ENCODE measurements around the gene CDNF.

Gene CDNF

GRCh38 chr10:14772399-14772798 is 65.4 kb downstream of the CDNF start:
- ATAC-seq (ENCODE audit: insufficient read depth, low read depth) (no peak), DNase-seq (no peak)
- no peak overlapping the region for H3K27ac ChIP-seq (ENCODE audit: low read length)
- H2AFZ ChIP-seq (ENCODE audit: low read depth, low read length): no peak overlapping the region
- H3K9ac ChIP-seq (ENCODE audit: low read depth, low read length): no peak overlapping the region
- H3K4me2 ChIP-seq (ENCODE audit: insufficient read depth, low read length): no peak overlapping the region
- H3K27me3 ChIP-seq (ENCODE audit: insufficient read depth, low read length, poor library complexity): peaks cover 12% of the 10 kb centered on the region
- TF ChIP-seq CTCF (IDR thresholded peaks at IDR 0.05; ENCODE audit: borderline replicate concordance, extremely low read depth, low read length, poor library complexity, severe bottlenecking): no peak
- TF ChIP-seq EZH2 (IDR thresholded peaks at IDR 0.05; ENCODE audit: borderline replicate concordance, low read depth, low read length, severe bottlenecking): no peak
- H3K4me1 ChIP-seq (ENCODE audit: insufficient read depth, low read length): no peaks in the 10 kb centered on the region
- no peaks in the 10 kb centered on the region for H3K79me2 ChIP-seq (ENCODE audit: insufficient read depth, low read length)
- no peaks in the 10 kb centered on the region for H3K9me3 ChIP-seq (ENCODE audit: insufficient read depth, low read length, severe bottlenecking)
- no peak overlapping the region for H3K4me3 ChIP-seq (ENCODE audit: low read depth in 1 of 2, low read length in 2 of 2)
- H3K36me3 ChIP-seq (ENCODE audit: insufficient read depth, low read length): no peaks in the 10 kb centered on the region
- H4K20me1 ChIP-seq (ENCODE audit: insufficient read depth, low read length): no peaks in the 10 kb centered on the region

- ATAC-seq (ENCODE audit: insufficient read depth, low read depth): no peak
- Histone ChIP-seq H3K9ac (ENCODE audit: low read depth, low read length) (no peak overlapping the region), H3K79me2 (ENCODE audit: insufficient read depth, low read length) (no peaks in the 10 kb centered on the region), H2AFZ (ENCODE audit: low read depth, low read length) (no peak overlapping the region), H3K36me3 (ENCODE audit: insufficient read depth, low read length) (no peaks in the 10 kb centered on the region), H3K9me3 (ENCODE audit: insufficient read depth, low read length, severe bottlenecking) (no peaks in the 10 kb centered on the region), H3K27ac (ENCODE audit: low read length) (no peak overlapping the region), H3K4me2 (ENCODE audit: insufficient read depth, low read length) (no peak overlapping the region), H3K27me3 (ENCODE audit: insufficient read depth, low read length, poor library complexity) (peaks cover 14% of the 10 kb centered on the region), H3K4me3 (ENCODE audit: low read depth in 1 of 2, low read length in 2 of 2) (no peak overlapping the region), H3K4me1 (ENCODE audit: insufficient read depth, low read length) (no peaks in the 10 kb centered on the region), H4K20me1 (ENCODE audit: insufficient read depth, low read length) (no peaks in the 10 kb centered on the region)
- TF ChIP-seq CTCF (IDR thresholded peaks at IDR 0.05; ENCODE audit: borderline replicate concordance, extremely low read depth, low read length, poor library complexity, severe bottlenecking): no peak
- TF ChIP-seq EZH2 (IDR thresholded peaks at IDR 0.05; ENCODE audit: borderline replicate concordance, low read depth, low read length, severe bottlenecking): no peak
- no peak for DNase-seq
These were observed 66.9 kb downstream of the CDNF start for GRCh38 chr10:14770927-14771326.
